SJSA1 (cell line): ENCODE results near the gene MAP4K4. TPM values are rescaled to one million over a fixed set of nuclear protein-coding genes. Genes with fewer than 3 reads are reported as not detected.

Experiments used
- total RNA-seq: library from RNA; depleted of rRNA; stranded (reverse); fragments of >200 nt; shearing (Covaris generic); gene quantifications from 2 replicates; pipeline ENCODE4 v1.2.3, GENCODE V29; 2014; rRNA removed

Gene MAP4K4
- total RNA-seq, 1 experiment from 2014 or later = 83.1 TPM

Other genes with a start within 250 kb of the MAP4K4 start
- 0.68 TPM in 1 of 2 replicates, not detected in the other for gene RFX8, start 222.6 kb upstream of the MAP4K4 start, total RNA-seq